ENCODE results near the gene ADCY9. TPM values are rescaled to one million over a fixed set of nuclear protein-coding genes. Genes with fewer than 3 reads are reported as not detected.
"Not testable (repeated sequence)": the region's sequence is repeated elsewhere in the genome, so short reads cannot be mapped to it uniquely, and the experiment has no call there.

Gene ADCY9
- total RNA-seq, 1 experiment from 2014 or later: 9.8 TPM

- no peak overlapping the region for H3K9ac ChIP-seq (ENCODE audit: low read length)
- H3K36me3 ChIP-seq (ENCODE audit: control insufficient read depth in 1 of 2, insufficient read depth in 2 of 2, low read length in 2 of 2): no peaks in the 10 kb centered on the region
- no peak overlapping the region for H3K27ac ChIP-seq (ENCODE audit: low read depth, low read length)
- H3K9me2 ChIP-seq (ENCODE audit: insufficient read depth): no peaks in the 10 kb centered on the region
- H3K4me3 ChIP-seq (replicated peaks in 1 of 2; ENCODE audit: low read depth in 1 of 2, low read length in 2 of 2): no peak overlapping the region
- no peaks in the 10 kb centered on the region for H3K9me3 ChIP-seq (ENCODE audit: control insufficient read depth in 1 of 2, insufficient read depth in 1 of 2, low read depth in 1 of 2, low read length in 2 of 2)
- H3K4me1 ChIP-seq (ENCODE audit: control insufficient read depth in 1 of 2, insufficient read depth in 2 of 2, low read length in 2 of 2): peaks cover 0 to 4% of the 10 kb centered on the region in 2 experiments; a peak in 1 of 4 replicates
- POLR2A ChIA-PET: interaction anchor here (1.3 kb wide), 1 partner anchor 9 kb away, joined by 4 read pairs; no protein-coding TSS in a partner anchor
- 0 out of 2 replicates have a peak, but pooled peaks cover 3% of the 10 kb centered on the region for H3K27me3 ChIP-seq (ENCODE audit: insufficient read depth, low read length)
- no peak for TF ChIP-seq CEBPB (IDR thresholded peaks at IDR 0.05; ENCODE audit: low read depth)
- TF ChIP-seq RAD21 (IDR thresholded peaks at IDR 0.05; ENCODE audit: low read depth): no peak
- TF ChIP-seq ZFX (IDR thresholded peaks at IDR 0.05): no peak
- no peak for TF ChIP-seq EZH2 (IDR thresholded peaks at IDR 0.05)
- no peak for TF ChIP-seq ZNF274 (IDR thresholded peaks at IDR 0.05; ENCODE audit: low read depth, low read length)
- no peak for TF ChIP-seq REST (IDR thresholded peaks at IDR 0.05; ENCODE audit: low read depth)
- H4K20me1 ChIP-seq (ENCODE audit: insufficient read depth): no peaks in the 10 kb centered on the region
- CTCF ChIA-PET: interaction anchor here (1.1 kb wide), 1 partner anchor 13 kb away, joined by 3 read pairs; no protein-coding TSS in a partner anchor
- no peak for ATAC-seq
- no peaks in the 10 kb centered on the region for H3K79me2 ChIP-seq (ENCODE audit: insufficient read depth, low read length)
- intact Hi-C loops (cut with micrococcal nuclease): no loop called here
- BruUV-seq (replicated peaks): no TSS peak
- no peak for DNase-seq (ENCODE audit: low read depth, low spot score)
- RAD21 ChIA-PET (ENCODE audit: low non-redundant PET in 1 of 2, low total read pairs in 2 of 2, uncharacterized antibody in 2 of 2, unreplicated experiment in 2 of 2): no interaction called here
- no peak overlapping the region for H2AFZ ChIP-seq (ENCODE audit: low read depth, low read length, poor library complexity, severe bottlenecking)
- H3K4me2 ChIP-seq (ENCODE audit: low read length): no peak overlapping the region
These were observed 164.1 kb downstream of the ADCY9 start for GRCh38 chr16:3951861-3952736.

GRCh38 chr16:3951380-3951779 lies 164.9 kb downstream of the ADCY9 start:
- H3K9me2 ChIP-seq (ENCODE audit: insufficient read depth); DNase-seq (ENCODE audit: low read depth, low spot score); H3K27me3 ChIP-seq (ENCODE audit: insufficient read depth, low read length); intact Hi-C loops (cut with micrococcal nuclease); H4K20me1 ChIP-seq (ENCODE audit: insufficient read depth); H3K36me3 ChIP-seq (ENCODE audit: control insufficient read depth in 1 of 2, insufficient read depth in 2 of 2, low read length in 2 of 2); BruUV-seq (replicated peaks); H3K9ac ChIP-seq (ENCODE audit: low read length); H3K4me2 ChIP-seq (ENCODE audit: low read length); H3K4me3 ChIP-seq (replicated peaks in 1 of 2; ENCODE audit: low read depth in 1 of 2, low read length in 2 of 2); H3K79me2 ChIP-seq (ENCODE audit: insufficient read depth, low read length); POLR2A ChIA-PET; H2AFZ ChIP-seq (ENCODE audit: low read depth, low read length, poor library complexity, severe bottlenecking); H3K27ac ChIP-seq (ENCODE audit: low read depth, low read length); H3K4me1 ChIP-seq (ENCODE audit: control insufficient read depth in 1 of 2, insufficient read depth in 2 of 2, low read length in 2 of 2); H3K9me3 ChIP-seq (ENCODE audit: control insufficient read depth in 1 of 2, insufficient read depth in 1 of 2, low read depth in 1 of 2, low read length in 2 of 2); RAD21 ChIA-PET (ENCODE audit: low non-redundant PET in 1 of 2, low total read pairs in 2 of 2, uncharacterized antibody in 2 of 2, unreplicated experiment in 2 of 2); ATAC-seq: not testable (repeated sequence)
- CTCF ChIA-PET: interaction anchor here (1.1 kb wide), 1 partner anchor 12 kb away, joined by 3 read pairs; no protein-coding TSS in a partner anchor

Measured in HCT116 (cell line).